H1 (cell line): ENCODE measurements around the gene CD3D. TPM values are rescaled to one million over a fixed set of nuclear protein-coding genes. Genes with fewer than 3 reads are reported as not detected.

Experiments
- BACH1 ChIP-seq: IDR thresholded peaks from 2 replicates; pipeline ENCODE4 v1.6.1; 2012; ENCODE audit warnings: low read length, improper control_type of control experiment
- GABPA ChIP-seq: IDR thresholded peaks from 2 replicates; pipeline ENCODE4 v1.6.1; 2011; ENCODE audit warnings: mild to moderate bottlenecking, low read length, moderate library complexity, borderline replicate concordance; ENCODE audit not compliant: insufficient read depth
- PHF8 ChIP-seq: fragments of 200-600 bp; sonication (generic); conservative IDR thresholded peaks from 2 replicates; pipeline ENCODE4 v1.7.1; 2012; ENCODE audit warnings: low read depth, mild to moderate bottlenecking, inconsistent platforms, low read length, moderate library complexity
- SP2 ChIP-seq: IDR thresholded peaks from 2 replicates; pipeline ENCODE4 v1.6.1; 2012; ENCODE audit warnings: mild to moderate bottlenecking, low read length, inconsistent platforms
- SRF ChIP-seq: IDR thresholded peaks from 2 replicates; pipeline ENCODE4 v1.6.1; 2011; ENCODE audit warnings: mild to moderate bottlenecking, low read depth, low read length, moderate library complexity
- TAF1 ChIP-seq: IDR thresholded peaks from 2 replicates; pipeline ENCODE4 v1.6.1; 2011; ENCODE audit warnings: mild to moderate bottlenecking, low read depth, low read length
- polyA plus RNA-seq, 7 experiments: library from polyadenylated mRNA; depleted of rRNA in 3 of 7; stranded (reverse) in 5 of 7; unstranded in 2 of 7; fragments of >200 nt in 5 of 7; fragments of 200-250 nt in 2 of 7; gene quantifications; 1 replicate in 5 of 7; 2 replicates in 1 of 7; 4 replicates in 1 of 7; pipeline versions ENCODE4 v1.2.1 to v1.2.3, GENCODE V29; 2011 to 2013; ENCODE audit warnings: missing spikeins in 2 of 7, mixed read lengths in 2 of 7
- total RNA-seq: library from RNA; stranded (reverse); fragmentation: NEBNext Ultra II Directional; extraction: Animal tissue kit (Norgen Biotek cat#: 25700); gene quantifications from 2 replicates; pipeline ENCODE4 v1.2.1, GENCODE V29; 2021
- TF ChIP-seq, protein P1 (sequence below): fragments of 300-600 bp; sonication (generic); IDR thresholded peaks from 2 replicates; pipeline ENCODE4 v1.7.1; 2012; ENCODE audit warnings: low read length, moderate library complexity, mild to moderate bottlenecking, inconsistent platforms; ENCODE audit not compliant: insufficient replicate concordance
- TF ChIP-seq, protein P2 (sequence below): IDR thresholded peaks from 2 replicates; pipeline ENCODE4 v1.6.1; 2012; ENCODE audit warnings: inconsistent platforms
- TF ChIP-seq, protein P3 (sequence below), 3 experiments: IDR thresholded peaks; 1 replicate in 2 of 3; 2 replicates in 1 of 3; pipeline versions ENCODE4 v1.5.1 to v1.6.1; 2011; ENCODE audit warnings: low read length in 3 of 3, mild to moderate bottlenecking in 3 of 3, inconsistent platforms in 2 of 3, low read depth in 1 of 3, moderate library complexity in 1 of 3; ENCODE audit not compliant: insufficient read depth in 1 of 3; ENCODE audit errors: control extremely low read depth in 1 of 3

The CD3D gene
- total and polyA plus RNA-seq, 2 of the 8 experiments (the other 6 are each of a cell fraction or from before 2014, with no cell fraction given), result not detected

DNA sequence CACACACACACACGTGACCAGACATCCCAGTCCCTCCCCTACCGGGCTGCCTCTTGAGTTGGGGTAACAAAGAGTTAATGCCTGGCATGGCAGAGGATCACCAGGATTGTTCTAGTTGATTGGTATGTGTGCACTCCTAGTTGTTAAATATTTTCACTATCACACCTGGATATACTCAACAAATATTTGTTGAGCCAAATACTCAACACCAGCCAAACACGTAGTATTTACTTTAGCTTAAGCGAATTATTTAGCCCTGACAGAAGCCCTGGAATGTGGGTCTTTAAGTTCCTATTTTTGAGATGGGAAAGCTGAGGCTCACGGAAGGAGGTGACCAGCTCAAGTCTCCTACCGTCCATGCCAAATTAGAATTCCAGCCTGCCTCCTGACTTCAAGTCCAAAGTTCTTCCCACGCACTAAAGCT is 27.5 kb downstream of the CD3D start (continued):
- TF ChIP-seq, protein P1, sequence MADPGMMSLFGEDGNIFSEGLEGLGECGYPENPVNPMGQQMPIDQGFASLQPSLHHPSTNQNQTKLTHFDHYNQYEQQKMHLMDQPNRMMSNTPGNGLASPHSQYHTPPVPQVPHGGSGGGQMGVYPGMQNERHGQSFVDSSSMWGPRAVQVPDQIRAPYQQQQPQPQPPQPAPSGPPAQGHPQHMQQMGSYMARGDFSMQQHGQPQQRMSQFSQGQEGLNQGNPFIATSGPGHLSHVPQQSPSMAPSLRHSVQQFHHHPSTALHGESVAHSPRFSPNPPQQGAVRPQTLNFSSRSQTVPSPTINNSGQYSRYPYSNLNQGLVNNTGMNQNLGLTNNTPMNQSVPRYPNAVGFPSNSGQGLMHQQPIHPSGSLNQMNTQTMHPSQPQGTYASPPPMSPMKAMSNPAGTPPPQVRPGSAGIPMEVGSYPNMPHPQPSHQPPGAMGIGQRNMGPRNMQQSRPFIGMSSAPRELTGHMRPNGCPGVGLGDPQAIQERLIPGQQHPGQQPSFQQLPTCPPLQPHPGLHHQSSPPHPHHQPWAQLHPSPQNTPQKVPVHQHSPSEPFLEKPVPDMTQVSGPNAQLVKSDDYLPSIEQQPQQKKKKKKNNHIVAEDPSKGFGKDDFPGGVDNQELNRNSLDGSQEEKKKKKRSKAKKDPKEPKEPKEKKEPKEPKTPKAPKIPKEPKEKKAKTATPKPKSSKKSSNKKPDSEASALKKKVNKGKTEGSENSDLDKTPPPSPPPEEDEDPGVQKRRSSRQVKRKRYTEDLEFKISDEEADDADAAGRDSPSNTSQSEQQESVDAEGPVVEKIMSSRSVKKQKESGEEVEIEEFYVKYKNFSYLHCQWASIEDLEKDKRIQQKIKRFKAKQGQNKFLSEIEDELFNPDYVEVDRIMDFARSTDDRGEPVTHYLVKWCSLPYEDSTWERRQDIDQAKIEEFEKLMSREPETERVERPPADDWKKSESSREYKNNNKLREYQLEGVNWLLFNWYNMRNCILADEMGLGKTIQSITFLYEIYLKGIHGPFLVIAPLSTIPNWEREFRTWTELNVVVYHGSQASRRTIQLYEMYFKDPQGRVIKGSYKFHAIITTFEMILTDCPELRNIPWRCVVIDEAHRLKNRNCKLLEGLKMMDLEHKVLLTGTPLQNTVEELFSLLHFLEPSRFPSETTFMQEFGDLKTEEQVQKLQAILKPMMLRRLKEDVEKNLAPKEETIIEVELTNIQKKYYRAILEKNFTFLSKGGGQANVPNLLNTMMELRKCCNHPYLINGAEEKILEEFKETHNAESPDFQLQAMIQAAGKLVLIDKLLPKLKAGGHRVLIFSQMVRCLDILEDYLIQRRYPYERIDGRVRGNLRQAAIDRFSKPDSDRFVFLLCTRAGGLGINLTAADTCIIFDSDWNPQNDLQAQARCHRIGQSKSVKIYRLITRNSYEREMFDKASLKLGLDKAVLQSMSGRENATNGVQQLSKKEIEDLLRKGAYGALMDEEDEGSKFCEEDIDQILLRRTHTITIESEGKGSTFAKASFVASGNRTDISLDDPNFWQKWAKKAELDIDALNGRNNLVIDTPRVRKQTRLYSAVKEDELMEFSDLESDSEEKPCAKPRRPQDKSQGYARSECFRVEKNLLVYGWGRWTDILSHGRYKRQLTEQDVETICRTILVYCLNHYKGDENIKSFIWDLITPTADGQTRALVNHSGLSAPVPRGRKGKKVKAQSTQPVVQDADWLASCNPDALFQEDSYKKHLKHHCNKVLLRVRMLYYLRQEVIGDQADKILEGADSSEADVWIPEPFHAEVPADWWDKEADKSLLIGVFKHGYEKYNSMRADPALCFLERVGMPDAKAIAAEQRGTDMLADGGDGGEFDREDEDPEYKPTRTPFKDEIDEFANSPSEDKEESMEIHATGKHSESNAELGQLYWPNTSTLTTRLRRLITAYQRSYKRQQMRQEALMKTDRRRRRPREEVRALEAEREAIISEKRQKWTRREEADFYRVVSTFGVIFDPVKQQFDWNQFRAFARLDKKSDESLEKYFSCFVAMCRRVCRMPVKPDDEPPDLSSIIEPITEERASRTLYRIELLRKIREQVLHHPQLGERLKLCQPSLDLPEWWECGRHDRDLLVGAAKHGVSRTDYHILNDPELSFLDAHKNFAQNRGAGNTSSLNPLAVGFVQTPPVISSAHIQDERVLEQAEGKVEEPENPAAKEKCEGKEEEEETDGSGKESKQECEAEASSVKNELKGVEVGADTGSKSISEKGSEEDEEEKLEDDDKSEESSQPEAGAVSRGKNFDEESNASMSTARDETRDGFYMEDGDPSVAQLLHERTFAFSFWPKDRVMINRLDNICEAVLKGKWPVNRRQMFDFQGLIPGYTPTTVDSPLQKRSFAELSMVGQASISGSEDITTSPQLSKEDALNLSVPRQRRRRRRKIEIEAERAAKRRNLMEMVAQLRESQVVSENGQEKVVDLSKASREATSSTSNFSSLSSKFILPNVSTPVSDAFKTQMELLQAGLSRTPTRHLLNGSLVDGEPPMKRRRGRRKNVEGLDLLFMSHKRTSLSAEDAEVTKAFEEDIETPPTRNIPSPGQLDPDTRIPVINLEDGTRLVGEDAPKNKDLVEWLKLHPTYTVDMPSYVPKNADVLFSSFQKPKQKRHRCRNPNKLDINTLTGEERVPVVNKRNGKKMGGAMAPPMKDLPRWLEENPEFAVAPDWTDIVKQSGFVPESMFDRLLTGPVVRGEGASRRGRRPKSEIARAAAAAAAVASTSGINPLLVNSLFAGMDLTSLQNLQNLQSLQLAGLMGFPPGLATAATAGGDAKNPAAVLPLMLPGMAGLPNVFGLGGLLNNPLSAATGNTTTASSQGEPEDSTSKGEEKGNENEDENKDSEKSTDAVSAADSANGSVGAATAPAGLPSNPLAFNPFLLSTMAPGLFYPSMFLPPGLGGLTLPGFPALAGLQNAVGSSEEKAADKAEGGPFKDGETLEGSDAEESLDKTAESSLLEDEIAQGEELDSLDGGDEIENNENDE, result no peak
- no peak for TF ChIP-seq BACH1
- TF ChIP-seq, protein P2, sequence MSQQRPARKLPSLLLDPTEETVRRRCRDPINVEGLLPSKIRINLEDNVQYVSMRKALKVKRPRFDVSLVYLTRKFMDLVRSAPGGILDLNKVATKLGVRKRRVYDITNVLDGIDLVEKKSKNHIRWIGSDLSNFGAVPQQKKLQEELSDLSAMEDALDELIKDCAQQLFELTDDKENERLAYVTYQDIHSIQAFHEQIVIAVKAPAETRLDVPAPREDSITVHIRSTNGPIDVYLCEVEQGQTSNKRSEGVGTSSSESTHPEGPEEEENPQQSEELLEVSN, result no peak
- TF ChIP-seq, protein P3, sequence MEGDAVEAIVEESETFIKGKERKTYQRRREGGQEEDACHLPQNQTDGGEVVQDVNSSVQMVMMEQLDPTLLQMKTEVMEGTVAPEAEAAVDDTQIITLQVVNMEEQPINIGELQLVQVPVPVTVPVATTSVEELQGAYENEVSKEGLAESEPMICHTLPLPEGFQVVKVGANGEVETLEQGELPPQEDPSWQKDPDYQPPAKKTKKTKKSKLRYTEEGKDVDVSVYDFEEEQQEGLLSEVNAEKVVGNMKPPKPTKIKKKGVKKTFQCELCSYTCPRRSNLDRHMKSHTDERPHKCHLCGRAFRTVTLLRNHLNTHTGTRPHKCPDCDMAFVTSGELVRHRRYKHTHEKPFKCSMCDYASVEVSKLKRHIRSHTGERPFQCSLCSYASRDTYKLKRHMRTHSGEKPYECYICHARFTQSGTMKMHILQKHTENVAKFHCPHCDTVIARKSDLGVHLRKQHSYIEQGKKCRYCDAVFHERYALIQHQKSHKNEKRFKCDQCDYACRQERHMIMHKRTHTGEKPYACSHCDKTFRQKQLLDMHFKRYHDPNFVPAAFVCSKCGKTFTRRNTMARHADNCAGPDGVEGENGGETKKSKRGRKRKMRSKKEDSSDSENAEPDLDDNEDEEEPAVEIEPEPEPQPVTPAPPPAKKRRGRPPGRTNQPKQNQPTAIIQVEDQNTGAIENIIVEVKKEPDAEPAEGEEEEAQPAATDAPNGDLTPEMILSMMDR (IDR thresholded peaks at IDR 0.05; ENCODE audit: control extremely low read depth in 1 of 3, insufficient read depth in 1 of 3, low read depth in 1 of 3, low read length in 3 of 3), result no peak
- no peak for TF ChIP-seq SP2
- TF ChIP-seq TAF1, result no peak
- no peak for TF ChIP-seq GABPA
- TF ChIP-seq PHF8, result no peak
- TF ChIP-seq SRF, result no peak
